ENCODE data around the gene NAALADL2. TPM values are rescaled to one million over a fixed set of nuclear protein-coding genes. Genes with fewer than 3 reads are reported as not detected.

NAALADL2 gene
- total and polyA plus RNA-seq, 2 of the 4 experiments (the other 2 are of a cell fraction): 3.8 to 19.2 TPM

DNA sequence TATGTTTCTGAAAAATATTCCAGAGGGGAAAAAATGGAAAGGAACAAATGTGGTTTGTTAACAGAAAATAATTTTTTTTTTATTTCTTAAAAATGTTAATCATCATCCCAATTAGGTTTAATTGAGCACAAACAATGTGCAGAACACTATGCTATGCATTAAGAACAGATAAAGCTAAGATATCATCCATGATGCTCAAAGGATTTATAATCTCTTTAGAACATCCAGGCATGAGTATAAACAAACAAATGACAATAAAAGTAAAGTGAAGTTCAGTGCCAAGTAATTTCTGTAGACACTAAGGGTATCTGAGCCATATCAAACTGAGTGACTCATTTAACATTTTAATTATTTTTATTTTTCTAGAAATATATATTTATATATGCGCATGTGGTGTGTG is 732.2 kb downstream of the NAALADL2 start:
- ATAC-seq (ENCODE audit: low read depth) (no peak), DNase-seq (no peak)
- no peak overlapping the region for H3K23ac ChIP-seq (ENCODE audit: low read depth, low read length)
- H2AK9ac ChIP-seq (replicated peaks; ENCODE audit: low read depth, low read length, poor library complexity): no peak overlapping the region
- no peaks in the 10 kb centered on the region for H3K9me3 ChIP-seq (ENCODE audit: control insufficient read depth, insufficient read depth, low read length)
- H2BK5ac ChIP-seq (ENCODE audit: low read depth, low read length, poor library complexity, severe bottlenecking): no peak overlapping the region
- H2AK5ac ChIP-seq (ENCODE audit: low read depth, low read length): no peak overlapping the region
- H4K5ac ChIP-seq (ENCODE audit: low read depth, low read length): no peak overlapping the region
- no peaks in the 10 kb centered on the region; the same call in 1 of the 2 replicates for H3K9me1 ChIP-seq (ENCODE audit: insufficient read depth, low read length)
- no peak overlapping the region for H2BK120ac ChIP-seq (ENCODE audit: low read depth, low read length)
- intact Hi-C loops (cut with micrococcal nuclease): no loop called here
- no peak overlapping the region for H2BK20ac ChIP-seq (ENCODE audit: low read depth, low read length)
- H2AFZ ChIP-seq (replicated peaks; ENCODE audit: low read length, poor library complexity): no peak overlapping the region
- no peak overlapping the region for H4K8ac ChIP-seq (ENCODE audit: low read depth in 2 of 2, low read length in 2 of 2)
- dilution Hi-C loops (cut with HindIII; ENCODE audit: low sequenced_read_pairs, unreplicated experiment): no loop called here
- H3K27me3 ChIP-seq (ENCODE audit: control insufficient read depth, insufficient read depth, low read length): no peaks in the 10 kb centered on the region
- no peak overlapping the region for H3K14ac ChIP-seq (replicated peaks; ENCODE audit: low read depth, low read length)
- no TSS peak for BruUV-seq (replicated peaks)
- no peaks in the 10 kb centered on the region for H4K20me1 ChIP-seq (ENCODE audit: insufficient read depth, low read length)
- no peak overlapping the region for H3K9ac ChIP-seq (ENCODE audit: low read depth, low read length)
- H3K27ac ChIP-seq (ENCODE audit: insufficient read depth, low read length): no peak overlapping the region
- ChIA-PET POLR2A (ENCODE audit: unreplicated experiment) (interaction anchor here (0.5 kb wide), 1 partner anchor 492 kb away, joined by 3 read pairs; no protein-coding TSS in a partner anchor), CTCF (no interaction called here)
- no peak overlapping the region for H2BK15ac ChIP-seq (ENCODE audit: low read depth, low read length)
- no peak overlapping the region for H3K4ac ChIP-seq (ENCODE audit: low read depth, low read length)
- TF ChIP-seq RFX5 (IDR thresholded peaks at IDR 0.05; ENCODE audit: low read depth, low read length) (no peak), RAD21 (IDR thresholded peaks at IDR 0.05; ENCODE audit: low read length) (no peak), FOS (IDR thresholded peaks at IDR 0.05; ENCODE audit: low read depth, low read length) (no peak), BHLHE40 (IDR thresholded peaks at IDR 0.05; ENCODE audit: low read depth, low read length) (no peak), SMC3 (IDR thresholded peaks at IDR 0.05; ENCODE audit: low read depth, low read length) (no peak), MAZ (IDR thresholded peaks at IDR 0.05; ENCODE audit: borderline replicate concordance, low read depth, low read length) (no peak), CEBPB (IDR thresholded peaks at IDR 0.05; ENCODE audit: low read depth, low read length) (no peak), NFE2L2 (IDR thresholded peaks at IDR 0.05; ENCODE audit: low read depth, low read length) (no peak), USF2 (IDR thresholded peaks at IDR 0.05; ENCODE audit: low read depth, low read length) (no peak), MXI1 (IDR thresholded peaks at IDR 0.05; ENCODE audit: borderline replicate concordance, low read depth, low read length) (no peak)
- TF ChIP-seq, protein P1, sequence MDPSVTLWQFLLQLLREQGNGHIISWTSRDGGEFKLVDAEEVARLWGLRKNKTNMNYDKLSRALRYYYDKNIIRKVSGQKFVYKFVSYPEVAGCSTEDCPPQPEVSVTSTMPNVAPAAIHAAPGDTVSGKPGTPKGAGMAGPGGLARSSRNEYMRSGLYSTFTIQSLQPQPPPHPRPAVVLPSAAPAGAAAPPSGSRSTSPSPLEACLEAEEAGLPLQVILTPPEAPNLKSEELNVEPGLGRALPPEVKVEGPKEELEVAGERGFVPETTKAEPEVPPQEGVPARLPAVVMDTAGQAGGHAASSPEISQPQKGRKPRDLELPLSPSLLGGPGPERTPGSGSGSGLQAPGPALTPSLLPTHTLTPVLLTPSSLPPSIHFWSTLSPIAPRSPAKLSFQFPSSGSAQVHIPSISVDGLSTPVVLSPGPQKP (IDR thresholded peaks at IDR 0.05; ENCODE audit: borderline replicate concordance, low read depth, low read length): no peak
- TF ChIP-seq, protein P2, sequence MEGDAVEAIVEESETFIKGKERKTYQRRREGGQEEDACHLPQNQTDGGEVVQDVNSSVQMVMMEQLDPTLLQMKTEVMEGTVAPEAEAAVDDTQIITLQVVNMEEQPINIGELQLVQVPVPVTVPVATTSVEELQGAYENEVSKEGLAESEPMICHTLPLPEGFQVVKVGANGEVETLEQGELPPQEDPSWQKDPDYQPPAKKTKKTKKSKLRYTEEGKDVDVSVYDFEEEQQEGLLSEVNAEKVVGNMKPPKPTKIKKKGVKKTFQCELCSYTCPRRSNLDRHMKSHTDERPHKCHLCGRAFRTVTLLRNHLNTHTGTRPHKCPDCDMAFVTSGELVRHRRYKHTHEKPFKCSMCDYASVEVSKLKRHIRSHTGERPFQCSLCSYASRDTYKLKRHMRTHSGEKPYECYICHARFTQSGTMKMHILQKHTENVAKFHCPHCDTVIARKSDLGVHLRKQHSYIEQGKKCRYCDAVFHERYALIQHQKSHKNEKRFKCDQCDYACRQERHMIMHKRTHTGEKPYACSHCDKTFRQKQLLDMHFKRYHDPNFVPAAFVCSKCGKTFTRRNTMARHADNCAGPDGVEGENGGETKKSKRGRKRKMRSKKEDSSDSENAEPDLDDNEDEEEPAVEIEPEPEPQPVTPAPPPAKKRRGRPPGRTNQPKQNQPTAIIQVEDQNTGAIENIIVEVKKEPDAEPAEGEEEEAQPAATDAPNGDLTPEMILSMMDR (conservative IDR thresholded peaks at IDR 0.05; ENCODE audit: low read depth, low read length): no peak
- in situ Hi-C loops (cut with MboI; ENCODE audit: low sequenced_read_pairs): no loop called here
- H3K4me3 ChIP-seq (ENCODE audit: insufficient read depth, low read depth, low read length): no peak overlapping the region
- WGBS, 2 experiments (ENCODE audit: extremely low coverage in 2 of 2, insufficient read length in 1 of 2): no CpG with 5 or more reads among the region's 1 CpG
- H3K4me1 ChIP-seq (ENCODE audit: control insufficient read depth, insufficient read depth, low read length): no peaks in the 10 kb centered on the region
- H4K91ac ChIP-seq (ENCODE audit: insufficient read depth, low read depth, low read length): no peak overlapping the region
- no peak overlapping the region for H3K4me2 ChIP-seq (ENCODE audit: low read depth, low read length)
- H3K79me1 ChIP-seq (ENCODE audit: low read depth in 1 of 2, low read length in 2 of 2): no peaks in the 10 kb centered on the region
- no peaks in the 10 kb centered on the region for H3K36me3 ChIP-seq (ENCODE audit: control insufficient read depth, insufficient read depth, low read length)
- no peak overlapping the region for H3K56ac ChIP-seq (ENCODE audit: extremely low read depth, insufficient read depth, low read length)
- no peak overlapping the region for H3K18ac ChIP-seq (ENCODE audit: low read depth, low read length)

All from IMR-90 (cell line).